Heart left ventricle (tissue), 16 donors: ENCODE data around the gene OPN3. TPM values are rescaled to one million over a fixed set of nuclear protein-coding genes. Genes with fewer than 3 reads are reported as not detected.
A peak's percentile ranks its signal among the peaks of the same experiment; 100 is the strongest.

Experiments
- ATAC-seq, 4 donors: fragments of 200-7000 bp; cut with Tn5 transposase; one replicate each; pipeline ENCODE4 v1.9.1; 2020 to 2022; ENCODE audit warnings: moderate library complexity in 4 of 4, mild to moderate bottlenecking in 3 of 4, moderate number of reproducible peaks in 1 of 4
- DNase-seq, 5 donors: peaks; one replicate each; pipeline ENCODE4 v3.0.0-alpha.2; 2020
- H3K27ac ChIP-seq, 12 donors: fragments of 200-600 bp; sonication (generic) in 4 of 12; one replicate each; pipeline versions ENCODE4 v1.5.0 to v1.8.0; 2016 to 2022; ENCODE audit warnings: mild to moderate bottlenecking in 2 of 12
- H3K27me3 ChIP-seq, 9 donors: fragments of 200-600 bp; sonication (generic) in 2 of 9; one replicate each; pipeline versions ENCODE4 v1.5.1 to v1.8.0; 2016 to 2022; ENCODE audit warnings: mild to moderate bottlenecking in 3 of 9
- H3K36me3 ChIP-seq, 9 donors: fragments of 200-600 bp; sonication (generic) in 2 of 9; one replicate each; pipeline versions ENCODE4 v1.5.0 to v1.8.0; 2018 to 2022; ENCODE audit warnings: mild to moderate bottlenecking in 2 of 9
- H3K4me1 ChIP-seq, 12 donors: fragments of 200-600 bp; sonication (generic) in 4 of 12; one replicate each; pipeline versions ENCODE4 v1.5.0 to v1.8.0; 2016 to 2022; ENCODE audit warnings: mild to moderate bottlenecking in 3 of 12
- H3K4me3 ChIP-seq, 12 donors: fragments of 200-600 bp; sonication (generic) in 4 of 12; one replicate each; pipeline versions ENCODE4 v1.5.0 to v1.8.0; 2017 to 2022; ENCODE audit warnings: mild to moderate bottlenecking in 9 of 12, moderate library complexity in 4 of 12
- H3K9me3 ChIP-seq, 12 donors: fragments of 200-600 bp; sonication (generic) in 4 of 12; one replicate each; pipeline versions ENCODE4 v1.5.0 to v1.8.0; 2016 to 2022; ENCODE audit warnings: mild to moderate bottlenecking in 1 of 12
- POLR2A ChIP-seq, 2 donors: fragments of 450-650 bp; IDR thresholded peaks; one replicate each; pipeline ENCODE4 v1.6.1; 2017; ENCODE audit warnings: antibody characterized with exemption in 2 of 2, mild to moderate bottlenecking in 2 of 2, moderate library complexity in 2 of 2
- WGBS, 4 donors: extraction: QIAGEN DNeasy Blood & Tissue Kit in 2 of 4; methylation state at CpG; one replicate each; pipeline versions ENCODE4 v1.1.5 to v1.1.7; 2013 to 2018; 5-methylcytosine and 5-hydroxymethylcytosine counted together
- intact Hi-C, 10 donors: fragments of 100-400 bp; cut with DNase I; formaldehyde crosslinking; loops; one replicate each; pipeline versions ENCODE4 v1.11.1 to v1.14.2; 2022
- polyA plus RNA-seq, 2 donors: library from polyadenylated mRNA; stranded (reverse); fragments of 200-250 nt; gene quantifications; one replicate each; pipeline ENCODE4 v1.2.3, GENCODE V29; 2013
- total RNA-seq, 9 donors: library from RNA; depleted of rRNA in 2 of 9; stranded (reverse); fragments of >200 nt in 2 of 9; fragmentation: NEBNext Ultra II Directional in 3 of 9; extraction: Animal tissue kit (Norgen Biotek cat#: 25700) in 3 of 9; gene quantifications; one replicate each; pipeline versions ENCODE4 v1.1.0 to v1.2.4, GENCODE V29; 2016 to 2023
- TF ChIP-seq, protein P1 (sequence below), 12 donors: fragments of 200-600 bp; sonication (generic) in 4 of 12; IDR thresholded peaks; one replicate each; pipeline versions ENCODE4 v1.5.0 to v1.8.0; 2018 to 2022; ENCODE audit warnings: antibody characterized with exemption in 12 of 12, mild to moderate bottlenecking in 5 of 12
- donor health status: ischemic (EF 13 %, LVEDD 7.1; RV severe dilation, severe dysfunction).
- donor health status: healthy with polysubstance abuse.
- donor health status: DM: no; HTN: yes; CAD: no.
- donor health status: DM: no; HTN: no; CAD: no.
- donor health status: ischemic (EF 25% LVEDD 6.9; RV normal size, moderate dysfunction).
- donor health status: ischemic (EF 25% LVEDD 5.7; RV mildly dilated, moderate dysfunction).
- donor health status: healthy.
- donor health status: DM: yes; HTN: yes; CAD: no.
- donor health status: ischemic (EF 35%, LVEDD 5.7; RV mildly dilated, moderate dysfunction).
- donor health status: nonischemic (EF 11% LVEDD 7.7; RV severe dilation, severe dysfunction).
- donor health status: DM: yes; HTN: yes; CAD: no.
- donor health status: PGD.
- donor health status: ischemic (EF 29% LVEDD 5.4; RV normal size, mild dysfunction).
- donor health status: nonischemic (EF 23%, LVEDD 6.1; RV moderate dilation, normal function).

The OPN3 gene
- total and polyA plus RNA-seq, 11 donors = 3.5 to 13.6 (median 6.2) TPM

DNA sequence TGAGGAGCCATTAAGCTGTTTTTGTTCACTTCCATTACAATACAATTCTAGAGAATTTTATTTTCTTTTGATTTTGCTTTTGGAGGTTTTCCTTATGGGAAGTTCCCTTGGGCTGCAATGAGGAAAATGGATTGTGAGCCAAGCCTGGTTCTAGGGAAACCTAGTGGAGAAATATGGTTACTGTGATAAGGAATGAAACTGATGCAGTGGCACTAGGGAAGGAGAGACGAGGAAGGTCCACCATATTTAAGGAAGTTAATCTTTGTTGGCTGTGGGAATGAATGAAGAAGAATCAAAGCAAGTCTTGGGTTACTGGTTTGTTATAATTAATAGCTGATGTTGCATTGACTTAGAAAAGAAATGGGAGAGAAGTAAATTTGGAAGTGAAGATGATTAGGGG lies 28.4 kb downstream of the OPN3 start:
- no peaks in the 10 kb centered on the region for H3K27me3 ChIP-seq
- intact Hi-C loops = loop anchor here (5.0 to 10.0 kb wide), 12 partner anchors 77 to 406 kb away; partner anchors contain the start of genes MAP1LC3C (in 7 of the 10), EXO1 (in 1 of the 10) and KMO (in 1 of the 10)
- H3K36me3 ChIP-seq = no peaks in the 10 kb centered on the region
- no peak for DNase-seq
- peaks cover 0 to 12% (median 0%) of the 10 kb centered on the region in 12 donors for H3K4me1 ChIP-seq
- 78 to 85% (median 81%) methylated on average over 1 of the region's 1 CpG for WGBS, 4 donors
- H3K27ac ChIP-seq = no peak overlapping the region
- no peak for ATAC-seq
- TF ChIP-seq POLR2A (IDR thresholded peaks at IDR 0.05) = no peak
- TF ChIP-seq, protein P1, sequence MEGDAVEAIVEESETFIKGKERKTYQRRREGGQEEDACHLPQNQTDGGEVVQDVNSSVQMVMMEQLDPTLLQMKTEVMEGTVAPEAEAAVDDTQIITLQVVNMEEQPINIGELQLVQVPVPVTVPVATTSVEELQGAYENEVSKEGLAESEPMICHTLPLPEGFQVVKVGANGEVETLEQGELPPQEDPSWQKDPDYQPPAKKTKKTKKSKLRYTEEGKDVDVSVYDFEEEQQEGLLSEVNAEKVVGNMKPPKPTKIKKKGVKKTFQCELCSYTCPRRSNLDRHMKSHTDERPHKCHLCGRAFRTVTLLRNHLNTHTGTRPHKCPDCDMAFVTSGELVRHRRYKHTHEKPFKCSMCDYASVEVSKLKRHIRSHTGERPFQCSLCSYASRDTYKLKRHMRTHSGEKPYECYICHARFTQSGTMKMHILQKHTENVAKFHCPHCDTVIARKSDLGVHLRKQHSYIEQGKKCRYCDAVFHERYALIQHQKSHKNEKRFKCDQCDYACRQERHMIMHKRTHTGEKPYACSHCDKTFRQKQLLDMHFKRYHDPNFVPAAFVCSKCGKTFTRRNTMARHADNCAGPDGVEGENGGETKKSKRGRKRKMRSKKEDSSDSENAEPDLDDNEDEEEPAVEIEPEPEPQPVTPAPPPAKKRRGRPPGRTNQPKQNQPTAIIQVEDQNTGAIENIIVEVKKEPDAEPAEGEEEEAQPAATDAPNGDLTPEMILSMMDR (IDR thresholded peaks at IDR 0.05) = no peak
- H3K4me3 ChIP-seq = no peak overlapping the region
- H3K9me3 ChIP-seq = no peaks in the 10 kb centered on the region

DNA sequence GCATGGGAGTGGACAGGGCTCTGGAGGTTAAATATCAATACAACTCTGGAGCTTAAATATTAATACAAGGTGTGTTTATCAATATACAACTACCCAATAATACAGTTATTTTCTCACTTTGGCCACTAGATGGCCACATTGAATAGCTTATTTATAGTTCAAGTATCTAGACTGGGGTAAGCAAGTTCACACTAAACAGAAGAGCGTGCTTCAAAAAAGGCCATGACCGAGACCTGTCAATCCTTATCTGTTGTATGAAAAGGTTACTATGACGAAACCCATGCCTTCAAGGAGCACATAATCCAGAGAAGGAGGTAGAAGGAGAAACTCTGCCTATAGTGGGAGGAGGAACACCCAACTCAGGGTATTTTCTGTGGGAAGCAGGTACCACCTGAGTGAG lies 29.1 kb downstream of the OPN3 start:
- no peak overlapping the region for H3K27ac ChIP-seq
- no peaks in the 10 kb centered on the region for H3K27me3 ChIP-seq
- no peaks in the 10 kb centered on the region for H3K9me3 ChIP-seq
- no peaks in the 10 kb centered on the region for H3K36me3 ChIP-seq
- TF ChIP-seq POLR2A (IDR thresholded peaks at IDR 0.05) = no peak
- TF ChIP-seq, protein P1 (IDR thresholded peaks at IDR 0.05) = peak; percentile 52 to 80 (median 68)
- no peak overlapping the region for H3K4me3 ChIP-seq
- H3K4me1 ChIP-seq = peaks cover 0 to 12% (median 0%) of the 10 kb centered on the region in 12 donors
- intact Hi-C loops = loop anchor here (5.0 to 10.0 kb wide), 12 partner anchors 76 to 406 kb away; partner anchors contain the start of genes MAP1LC3C (in 7 of the 10), EXO1 (in 1 of the 10) and KMO (in 1 of the 10)
- WGBS, 4 donors = 7 to 14% (median 8%) methylated on average over 3 of the region's 3 CpGs
- DNase-seq = no peak
- peak; percentile 78 to 91 (median 82) for ATAC-seq

DNA sequence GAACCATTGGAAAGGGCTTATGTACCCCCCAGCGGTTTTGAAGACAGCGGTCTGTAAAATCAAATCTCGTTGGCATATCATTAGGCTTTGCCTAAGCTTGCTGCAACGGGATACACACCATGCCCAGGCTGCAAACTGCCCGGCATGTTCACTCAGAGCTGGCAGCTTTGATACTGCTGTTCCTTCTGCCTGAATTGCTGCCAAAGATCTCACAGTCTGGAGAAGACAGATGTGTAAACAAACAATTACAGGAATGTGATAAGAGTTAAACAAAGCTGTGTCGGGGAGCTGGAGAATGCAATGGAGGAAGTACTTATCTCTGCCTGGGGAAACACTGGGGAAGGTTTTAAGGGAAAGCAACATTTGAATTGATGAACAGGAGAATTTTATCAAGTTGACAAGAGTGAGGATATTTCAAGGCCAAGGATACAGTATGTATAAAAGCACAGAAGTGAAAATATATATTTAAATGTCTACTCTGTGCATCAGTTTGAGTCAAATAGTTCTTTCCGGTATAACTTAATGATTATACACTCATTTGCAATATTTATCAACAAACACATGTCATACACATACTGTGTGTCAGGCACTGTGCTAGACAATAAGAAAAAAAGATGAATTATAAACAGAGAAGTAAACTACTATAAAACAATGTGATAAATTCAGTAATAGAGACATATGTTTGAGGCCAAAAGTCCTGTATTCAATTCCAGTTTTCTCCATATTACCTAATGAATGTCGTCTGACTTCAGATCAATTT lies 29.9 kb downstream of the OPN3 start:
- intact Hi-C loops = loop anchor here (5.0 to 10.0 kb wide), 12 partner anchors 75 to 407 kb away; partner anchors contain the start of genes MAP1LC3C (in 7 of the 10), EXO1 (in 1 of the 10) and KMO (in 1 of the 10)
- no peak overlapping the region for H3K27ac ChIP-seq
- WGBS, 4 donors = 29 to 35% (median 32%) methylated on average over 8 of the region's 8 CpGs
- DNase-seq = no peak
- H3K27me3 ChIP-seq = no peaks in the 10 kb centered on the region
- ATAC-seq = peak; percentile 67 to 78 (median 72)
- no peaks in the 10 kb centered on the region for H3K9me3 ChIP-seq
- peaks cover 0 to 18% (median 0%) of the 10 kb centered on the region in 12 donors for H3K4me1 ChIP-seq
- no peaks in the 10 kb centered on the region for H3K36me3 ChIP-seq
- H3K4me3 ChIP-seq = no peak overlapping the region
- TF ChIP-seq, protein P1 (IDR thresholded peaks at IDR 0.05) = no peak
- no peak for TF ChIP-seq POLR2A (IDR thresholded peaks at IDR 0.05)

DNA sequence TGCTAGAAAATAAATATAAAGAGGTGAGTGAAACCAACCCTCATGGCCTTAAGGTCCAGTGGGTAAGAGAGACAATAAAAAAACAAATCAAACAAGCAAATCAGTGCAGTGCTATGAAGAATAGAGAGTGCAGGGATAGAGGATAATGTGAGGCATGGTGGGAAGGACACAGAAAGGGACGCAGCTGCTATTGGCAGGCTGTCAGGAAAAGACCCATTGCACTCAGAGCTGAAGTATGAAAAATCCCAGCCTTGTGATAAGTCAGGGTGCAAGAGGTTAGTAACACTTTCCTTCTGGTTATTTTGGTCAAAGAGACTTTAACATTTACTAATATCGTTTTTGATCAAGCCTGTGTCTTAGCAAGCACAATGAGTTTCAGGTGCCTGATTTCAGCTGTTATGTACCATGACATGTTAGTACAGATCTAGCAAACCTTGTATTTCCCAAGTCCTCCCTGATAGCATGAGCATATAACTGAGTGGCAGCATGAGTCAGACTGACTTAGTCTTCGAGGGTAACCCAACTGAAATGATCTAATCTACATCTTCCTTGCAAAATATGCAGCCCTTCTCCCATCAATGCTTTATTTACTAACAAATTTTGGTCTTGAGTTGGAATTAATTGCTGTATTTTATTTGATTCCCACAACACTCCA lies 31.7 kb downstream of the OPN3 start:
- TF ChIP-seq POLR2A (IDR thresholded peaks at IDR 0.05) = no peak
- TF ChIP-seq, protein P1 (IDR thresholded peaks at IDR 0.05) = no peak
- no peak for ATAC-seq
- intact Hi-C loops = loop anchor here in 1 of 10 donors (10.0 kb wide), 1 partner anchor 386 kb away; the partner anchor contains the start of gene MAP1LC3C

More for the DNA sequence above, 31.7 kb downstream of the OPN3 start:
- Histone ChIP-seq H3K4me1 (peaks cover 0 to 33% (median 0%) of the 10 kb centered on the region in 12 donors), H3K9me3 (no peaks in the 10 kb centered on the region), H3K4me3 (no peak overlapping the region), H3K36me3 (no peaks in the 10 kb centered on the region), H3K27me3 (no peaks in the 10 kb centered on the region), H3K27ac (no peak overlapping the region)
- DNase-seq = no peak
- WGBS, 4 donors = 20 to 28% (median 21%) methylated on average over 3 of the region's 3 CpGs
